Measurements from ENCODE around the gene FHAD1.

Gene FHAD1

DNA sequence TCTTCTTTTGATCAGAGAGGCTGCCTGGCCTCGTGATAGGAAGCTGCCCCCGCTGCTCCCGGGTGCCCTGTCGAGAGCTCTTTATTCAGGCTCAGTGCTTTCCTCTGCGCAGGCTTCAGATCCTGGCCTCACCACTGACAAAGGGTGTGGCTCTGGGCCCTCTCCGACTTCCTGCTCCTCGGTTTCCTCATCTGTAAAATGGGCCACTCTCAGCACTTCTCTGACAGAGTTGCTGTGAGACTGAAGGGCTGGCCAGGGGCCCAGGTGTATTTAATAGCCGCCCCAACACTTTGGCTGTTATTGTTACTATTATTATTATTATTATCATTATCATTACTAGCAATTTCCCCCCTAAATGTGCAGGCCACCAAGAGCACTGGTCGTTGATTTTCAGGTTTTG lies 101.6 kb downstream of the FHAD1 start:
- Histone ChIP-seq H3K27ac (no peak overlapping the region), H3K4me2 (ENCODE audit: low read length) (no peak overlapping the region), H3K4me3 (ENCODE audit: low read depth, low read length) (no peak overlapping the region), H3K27me3 (ENCODE audit: control insufficient read depth, insufficient read depth, low read length) (no peaks in the 10 kb centered on the region), H3K9me3 (ENCODE audit: control insufficient read depth, low read length) (no peaks in the 10 kb centered on the region), H2AFZ (no peak overlapping the region), H3K79me2 (no peaks in the 10 kb centered on the region), H3K36me3 (ENCODE audit: control insufficient read depth, insufficient read depth, low read length) (no peaks in the 10 kb centered on the region), H3K9ac (no peak overlapping the region), H3K4me1 (no peaks in the 10 kb centered on the region)
- TF ChIP-seq, protein P1, sequence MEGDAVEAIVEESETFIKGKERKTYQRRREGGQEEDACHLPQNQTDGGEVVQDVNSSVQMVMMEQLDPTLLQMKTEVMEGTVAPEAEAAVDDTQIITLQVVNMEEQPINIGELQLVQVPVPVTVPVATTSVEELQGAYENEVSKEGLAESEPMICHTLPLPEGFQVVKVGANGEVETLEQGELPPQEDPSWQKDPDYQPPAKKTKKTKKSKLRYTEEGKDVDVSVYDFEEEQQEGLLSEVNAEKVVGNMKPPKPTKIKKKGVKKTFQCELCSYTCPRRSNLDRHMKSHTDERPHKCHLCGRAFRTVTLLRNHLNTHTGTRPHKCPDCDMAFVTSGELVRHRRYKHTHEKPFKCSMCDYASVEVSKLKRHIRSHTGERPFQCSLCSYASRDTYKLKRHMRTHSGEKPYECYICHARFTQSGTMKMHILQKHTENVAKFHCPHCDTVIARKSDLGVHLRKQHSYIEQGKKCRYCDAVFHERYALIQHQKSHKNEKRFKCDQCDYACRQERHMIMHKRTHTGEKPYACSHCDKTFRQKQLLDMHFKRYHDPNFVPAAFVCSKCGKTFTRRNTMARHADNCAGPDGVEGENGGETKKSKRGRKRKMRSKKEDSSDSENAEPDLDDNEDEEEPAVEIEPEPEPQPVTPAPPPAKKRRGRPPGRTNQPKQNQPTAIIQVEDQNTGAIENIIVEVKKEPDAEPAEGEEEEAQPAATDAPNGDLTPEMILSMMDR (IDR thresholded peaks at IDR 0.05), result no peak

DNA sequence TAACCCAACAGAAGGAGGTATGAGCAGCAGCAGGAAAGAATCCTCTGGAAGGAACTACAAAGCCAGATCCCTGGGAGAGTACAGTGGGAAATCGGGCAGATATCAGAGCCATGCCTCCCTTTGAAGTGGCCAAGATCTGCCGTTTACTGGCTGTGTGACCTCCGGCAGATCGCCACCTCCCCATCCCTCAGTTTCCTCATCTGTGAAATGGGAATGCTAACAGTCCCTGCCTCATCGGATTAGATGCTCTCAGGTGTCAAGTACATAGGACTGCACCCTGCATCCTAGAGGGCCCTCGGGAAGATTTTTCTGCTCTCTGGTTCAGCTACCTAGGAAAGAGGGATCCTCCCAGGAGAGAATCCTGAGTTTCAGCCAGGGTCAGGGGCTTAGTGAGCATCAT lies 102.1 kb downstream of the FHAD1 start:
- no peak overlapping the region for H3K4me3 ChIP-seq (ENCODE audit: low read depth, low read length)
- H3K4me1 ChIP-seq, result no peaks in the 10 kb centered on the region
- no peaks in the 10 kb centered on the region for H3K9me3 ChIP-seq (ENCODE audit: control insufficient read depth, low read length)
- no peak overlapping the region for H3K27ac ChIP-seq
- H2AFZ ChIP-seq, result no peak overlapping the region
- TF ChIP-seq, protein P1 (IDR thresholded peaks at IDR 0.05), result no peak
- H3K27me3 ChIP-seq (ENCODE audit: control insufficient read depth, insufficient read depth, low read length), result no peaks in the 10 kb centered on the region
- no peak overlapping the region for H3K9ac ChIP-seq
- no peaks in the 10 kb centered on the region for H3K79me2 ChIP-seq
- H3K4me2 ChIP-seq (ENCODE audit: low read length), result no peak overlapping the region
- H3K36me3 ChIP-seq (ENCODE audit: control insufficient read depth, insufficient read depth, low read length), result no peaks in the 10 kb centered on the region

GRCh38 chr1:15350151-15350550 lies 103.1 kb downstream of the FHAD1 start:
- TF ChIP-seq, protein P1 (IDR thresholded peaks at IDR 0.05), result no peak
- Histone ChIP-seq H3K4me1 (no peaks in the 10 kb centered on the region), H3K4me2 (ENCODE audit: low read length) (no peak overlapping the region), H3K9me3 (ENCODE audit: control insufficient read depth, low read length) (no peaks in the 10 kb centered on the region), H2AFZ (no peak overlapping the region), H3K36me3 (ENCODE audit: control insufficient read depth, insufficient read depth, low read length) (no peaks in the 10 kb centered on the region), H3K27ac (no peak overlapping the region), H3K27me3 (ENCODE audit: control insufficient read depth, insufficient read depth, low read length) (no peaks in the 10 kb centered on the region), H3K4me3 (ENCODE audit: low read depth, low read length) (no peak overlapping the region), H3K9ac (no peak overlapping the region), H3K79me2 (no peaks in the 10 kb centered on the region)

DNA sequence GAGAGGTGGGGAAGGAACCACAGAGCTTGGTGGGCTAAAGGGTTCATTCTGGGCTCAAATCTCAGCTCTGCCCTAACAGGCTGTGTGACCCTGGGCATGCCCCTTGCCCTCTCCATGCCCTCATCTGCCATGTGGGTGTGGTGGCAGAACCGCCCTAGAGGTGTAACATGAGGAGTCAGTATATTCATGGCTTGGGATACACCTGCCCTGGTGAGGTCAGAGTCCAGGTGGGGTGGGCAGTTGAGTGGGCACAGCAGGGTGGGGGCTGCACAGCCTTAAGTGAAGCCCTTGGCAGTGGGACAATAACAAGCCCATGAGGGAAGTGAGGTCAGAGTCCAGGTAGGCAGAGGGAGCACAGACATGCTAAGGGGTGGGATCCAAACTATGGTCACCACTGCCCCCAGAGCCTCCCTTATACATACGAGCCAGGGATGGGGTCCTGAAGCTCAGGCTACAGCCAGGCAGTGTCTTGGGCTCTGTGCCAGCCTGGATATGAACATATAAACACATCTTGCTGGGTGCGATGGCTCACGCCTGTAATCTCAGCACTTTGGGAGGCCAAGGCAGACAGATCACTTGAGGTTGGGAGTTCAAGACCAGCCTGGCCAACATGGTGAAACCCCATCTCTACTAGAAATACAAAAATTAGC lies 103.7 kb downstream of the FHAD1 start:
- Histone ChIP-seq H3K9ac (no peak overlapping the region), H3K4me2 (ENCODE audit: low read length) (no peak overlapping the region), H3K79me2 (no peaks in the 10 kb centered on the region), H2AFZ (no peak overlapping the region), H3K4me3 (ENCODE audit: low read depth, low read length) (no peak overlapping the region), H3K27ac (no peak overlapping the region), H3K27me3 (ENCODE audit: control insufficient read depth, insufficient read depth, low read length) (no peaks in the 10 kb centered on the region), H3K4me1 (no peaks in the 10 kb centered on the region), H3K36me3 (ENCODE audit: control insufficient read depth, insufficient read depth, low read length) (no peaks in the 10 kb centered on the region), H3K9me3 (ENCODE audit: control insufficient read depth, low read length) (no peaks in the 10 kb centered on the region)
- TF ChIP-seq, protein P1 (IDR thresholded peaks at IDR 0.05), result no peak

GRCh38 chr1:15351310-15351709 lies 104.3 kb downstream of the FHAD1 start:
- Histone ChIP-seq H3K9ac (no peak overlapping the region), H3K79me2 (no peaks in the 10 kb centered on the region), H3K27ac (no peak overlapping the region), H3K4me1 (no peaks in the 10 kb centered on the region), H3K4me3 (ENCODE audit: low read depth, low read length) (no peak overlapping the region), H3K9me3 (ENCODE audit: control insufficient read depth, low read length) (no peaks in the 10 kb centered on the region), H3K27me3 (ENCODE audit: control insufficient read depth, insufficient read depth, low read length) (no peaks in the 10 kb centered on the region), H2AFZ (no peak overlapping the region), H3K36me3 (ENCODE audit: control insufficient read depth, insufficient read depth, low read length) (no peaks in the 10 kb centered on the region), H3K4me2 (ENCODE audit: low read length) (no peak overlapping the region)
- TF ChIP-seq, protein P1 (IDR thresholded peaks at IDR 0.05), result no peak

All from parathyroid adenoma (tissue), 2 donors.